ENCODE measurements around the gene NEMP2. TPM values are rescaled to one million over a fixed set of nuclear protein-coding genes. Genes with fewer than 3 reads are reported as not detected.

The NEMP2 gene
- polyA plus RNA-seq, 1 donor (not counting 4 experiments of a cell fraction or from before 2014, with no cell fraction given) = 2.1 TPM

DNA sequence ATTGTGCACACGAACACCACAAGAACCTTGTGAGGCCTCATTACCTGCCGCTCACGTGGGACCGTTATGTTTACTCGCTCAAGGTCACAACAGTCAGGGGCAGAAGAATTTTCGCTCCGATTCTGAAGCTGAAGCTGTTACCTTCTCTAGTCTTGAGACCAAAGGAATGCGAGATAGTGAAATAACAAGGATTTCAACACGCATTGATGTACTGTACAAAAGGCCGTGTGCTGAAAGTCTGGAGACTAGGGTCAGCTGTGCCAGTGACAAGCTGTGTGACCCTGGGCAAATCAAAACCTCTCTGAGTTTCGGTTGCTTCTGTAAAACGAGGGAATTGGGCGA is 583 bp downstream of the NEMP2 start:
- dilution Hi-C loops (cut with MboI; ENCODE audit: extremely low pct_ligation_motif_present, low sequenced_read_pairs) = no loop called here
- no peak for FAIRE-seq

DNA sequence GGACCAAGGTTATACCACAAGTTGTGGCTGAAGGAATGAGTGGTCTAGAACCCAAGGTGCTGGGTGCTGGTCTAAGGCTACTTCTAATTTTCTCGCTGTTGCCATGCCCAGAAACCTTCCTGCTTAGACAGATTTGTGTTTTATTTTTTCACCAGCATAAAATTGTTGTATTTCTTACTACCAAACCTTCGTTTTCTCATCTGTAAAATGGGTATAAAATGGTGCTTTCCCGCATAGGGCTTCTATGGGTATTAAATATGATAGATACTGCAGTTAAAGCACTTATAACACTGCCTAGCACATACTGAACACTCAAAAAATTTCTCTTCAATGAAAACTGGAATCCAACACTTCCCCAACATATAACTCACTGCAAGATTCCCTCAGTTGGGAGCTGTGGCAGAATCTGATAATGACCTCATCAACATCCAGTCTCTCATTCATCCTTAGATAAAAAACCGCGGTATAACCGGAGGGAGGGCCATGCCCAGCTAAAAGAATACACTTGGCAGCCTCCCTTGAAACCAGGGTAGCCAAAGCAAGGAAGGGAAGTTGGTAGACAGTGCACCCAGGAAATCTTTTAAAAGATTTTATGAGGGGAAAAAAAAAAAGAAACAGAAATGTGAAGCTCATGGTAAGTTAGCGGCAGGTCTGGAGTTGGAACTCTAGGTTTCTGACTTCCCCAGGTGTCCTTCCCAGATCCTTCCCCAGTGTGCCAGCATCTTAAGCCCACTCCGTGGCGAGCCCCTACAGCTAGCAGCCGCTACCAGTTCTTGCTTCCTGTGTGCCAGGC is 1.2 kb downstream of the NEMP2 start:
- Histone ChIP-seq H3K36me3 (ENCODE audit: control insufficient read depth in 2 of 2, extremely low read depth in 1 of 2, insufficient read depth in 2 of 2, low read length in 2 of 2) (no peaks in the 10 kb centered on the region), H3K27me3 (ENCODE audit: control insufficient read depth, extremely low read depth, insufficient read depth, low read length) (no peaks in the 10 kb centered on the region), H3K4me2 (ENCODE audit: control insufficient read depth, extremely low read depth, insufficient read depth, low read depth, low read length) (peak overlapping the region; percentile 95), H3K4me3 (ENCODE audit: control insufficient read depth in 2 of 3, extremely low read depth in 1 of 3, insufficient read depth in 2 of 3, low read depth in 1 of 3, low read length in 3 of 3) (peak overlapping the region; percentile 55 to 89 (median 82)), H3K27ac (ENCODE audit: control insufficient read depth, insufficient read depth, low read length) (peak overlapping the region; percentile 86), H3K9me1 (ENCODE audit: control insufficient read depth, extremely low read depth, insufficient read depth, low read length) (no peaks in the 10 kb centered on the region), H2AFZ (ENCODE audit: control insufficient read depth, low read length) (peak overlapping the region; percentile 99), H3K4me1 (ENCODE audit: control insufficient read depth, extremely low read depth, insufficient read depth, low read length) (peaks cover 36% of the 10 kb centered on the region), H3K79me2 (ENCODE audit: control insufficient read depth, insufficient read depth, low read length) (peaks cover 3% of the 10 kb centered on the region), H3K9me3 (ENCODE audit: control insufficient read depth, low read depth, low read length) (no peaks in the 10 kb centered on the region), H4K20me1 (ENCODE audit: control insufficient read depth, extremely low read depth, insufficient read depth, low read length) (no peaks in the 10 kb centered on the region), H3K9ac (ENCODE audit: control insufficient read depth, extremely low read depth, insufficient read depth, low read length) (peak overlapping the region; percentile 86)
- DNase-seq (ENCODE audit: low read depth, low spot score) = no peak
- no peak for FAIRE-seq
- dilution Hi-C loops (cut with MboI; ENCODE audit: extremely low pct_ligation_motif_present, low sequenced_read_pairs) = no loop called here
- TF ChIP-seq, protein P1, sequence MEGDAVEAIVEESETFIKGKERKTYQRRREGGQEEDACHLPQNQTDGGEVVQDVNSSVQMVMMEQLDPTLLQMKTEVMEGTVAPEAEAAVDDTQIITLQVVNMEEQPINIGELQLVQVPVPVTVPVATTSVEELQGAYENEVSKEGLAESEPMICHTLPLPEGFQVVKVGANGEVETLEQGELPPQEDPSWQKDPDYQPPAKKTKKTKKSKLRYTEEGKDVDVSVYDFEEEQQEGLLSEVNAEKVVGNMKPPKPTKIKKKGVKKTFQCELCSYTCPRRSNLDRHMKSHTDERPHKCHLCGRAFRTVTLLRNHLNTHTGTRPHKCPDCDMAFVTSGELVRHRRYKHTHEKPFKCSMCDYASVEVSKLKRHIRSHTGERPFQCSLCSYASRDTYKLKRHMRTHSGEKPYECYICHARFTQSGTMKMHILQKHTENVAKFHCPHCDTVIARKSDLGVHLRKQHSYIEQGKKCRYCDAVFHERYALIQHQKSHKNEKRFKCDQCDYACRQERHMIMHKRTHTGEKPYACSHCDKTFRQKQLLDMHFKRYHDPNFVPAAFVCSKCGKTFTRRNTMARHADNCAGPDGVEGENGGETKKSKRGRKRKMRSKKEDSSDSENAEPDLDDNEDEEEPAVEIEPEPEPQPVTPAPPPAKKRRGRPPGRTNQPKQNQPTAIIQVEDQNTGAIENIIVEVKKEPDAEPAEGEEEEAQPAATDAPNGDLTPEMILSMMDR (optimal IDR thresholded peaks at IDR 0.05 in 1 of 3, IDR thresholded peaks at IDR 0.05 in 1 of 3, conservative IDR thresholded peaks at IDR 0.05 in 1 of 3; ENCODE audit: extremely low read depth in 1 of 3, insufficient read depth in 2 of 3, low read length in 3 of 3) = no peak
- TF ChIP-seq EZH2 (IDR thresholded peaks at IDR 0.05; ENCODE audit: low read length) = no peak

More for the DNA sequence above, 583 bp downstream of the NEMP2 start:
- Histone ChIP-seq H3K27ac (ENCODE audit: control insufficient read depth, insufficient read depth, low read length) (peak overlapping the region; percentile 86), H3K9me3 (ENCODE audit: control insufficient read depth, low read depth, low read length) (no peaks in the 10 kb centered on the region), H3K4me1 (ENCODE audit: control insufficient read depth, extremely low read depth, insufficient read depth, low read length) (peaks cover 36% of the 10 kb centered on the region), H3K27me3 (ENCODE audit: control insufficient read depth, extremely low read depth, insufficient read depth, low read length) (no peaks in the 10 kb centered on the region), H3K9me1 (ENCODE audit: control insufficient read depth, extremely low read depth, insufficient read depth, low read length) (no peaks in the 10 kb centered on the region), H3K4me2 (ENCODE audit: control insufficient read depth, extremely low read depth, insufficient read depth, low read depth, low read length) (peak overlapping the region; percentile 95), H3K36me3 (ENCODE audit: control insufficient read depth in 2 of 2, extremely low read depth in 1 of 2, insufficient read depth in 2 of 2, low read length in 2 of 2) (no peaks in the 10 kb centered on the region), H2AFZ (ENCODE audit: control insufficient read depth, low read length) (peak overlapping the region; percentile 99), H3K9ac (ENCODE audit: control insufficient read depth, extremely low read depth, insufficient read depth, low read length) (peak overlapping the region; percentile 86), H3K4me3 (ENCODE audit: control insufficient read depth in 2 of 3, extremely low read depth in 1 of 3, insufficient read depth in 2 of 3, low read depth in 1 of 3, low read length in 3 of 3) (peak overlapping the region; percentile 55 to 89 (median 82)), H3K79me2 (ENCODE audit: control insufficient read depth, insufficient read depth, low read length) (peaks cover 3% of the 10 kb centered on the region), H4K20me1 (ENCODE audit: control insufficient read depth, extremely low read depth, insufficient read depth, low read length) (no peaks in the 10 kb centered on the region)
- DNase-seq (ENCODE audit: low read depth, low spot score) = no peak
- TF ChIP-seq EZH2 (IDR thresholded peaks at IDR 0.05; ENCODE audit: low read length) = no peak
- TF ChIP-seq, protein P1 (optimal IDR thresholded peaks at IDR 0.05 in 1 of 3, IDR thresholded peaks at IDR 0.05 in 1 of 3, conservative IDR thresholded peaks at IDR 0.05 in 1 of 3; ENCODE audit: extremely low read depth in 1 of 3, insufficient read depth in 2 of 3, low read length in 3 of 3) = no peak
